Measurements from ENCODE around the gene LPA. TPM values are rescaled to one million over a fixed set of nuclear protein-coding genes. Genes with fewer than 3 reads are reported as not detected.
"Not testable (repeated sequence)": the region's sequence is repeated elsewhere in the genome, so short reads cannot be mapped to it uniquely, and the experiment has no call there.

LPA gene
- total and polyA plus RNA-seq, 5 donors from 2014 or later, result not detected

- Mint-ChIP-seq H3K4me3 (no peak overlapping the region), H3K4me1 (no peaks in the 10 kb centered on the region), H3K9me3 (peaks cover 0 to 6% (median 2%) of the 10 kb centered on the region in 7 donors), H3K36me3 (no peaks in the 10 kb centered on the region), H3K27ac (no peak overlapping the region), H3K27me3 (peaks cover 11% of the 10 kb centered on the region)
- Histone ChIP-seq H3K27ac (ENCODE audit: insufficient read depth, low read length, poor library complexity, severe bottlenecking) (no peak overlapping the region), H3K4me3 (ENCODE audit: low read depth, low read length) (no peak overlapping the region), H3K27me3 (ENCODE audit: control insufficient read depth, insufficient read depth, low read length) (no peaks in the 10 kb centered on the region), H3K4me1 (ENCODE audit: control insufficient read depth, insufficient read depth, low read length, poor library complexity, severe bottlenecking) (no peaks in the 10 kb centered on the region), H3K9me3 (ENCODE audit: control insufficient read depth in 2 of 2, low read length in 2 of 2) (no peaks in the 10 kb centered on the region), H3K36me3 (ENCODE audit: control insufficient read depth, insufficient read depth, low read length) (no peaks in the 10 kb centered on the region)
- no peak for DNase-seq
- ATAC-seq (ENCODE audit: low read depth in 2 of 2), result no peak
Observed at GRCh38 chr6:160692369-160692959, 28.4 kb upstream of the LPA start.

DNA sequence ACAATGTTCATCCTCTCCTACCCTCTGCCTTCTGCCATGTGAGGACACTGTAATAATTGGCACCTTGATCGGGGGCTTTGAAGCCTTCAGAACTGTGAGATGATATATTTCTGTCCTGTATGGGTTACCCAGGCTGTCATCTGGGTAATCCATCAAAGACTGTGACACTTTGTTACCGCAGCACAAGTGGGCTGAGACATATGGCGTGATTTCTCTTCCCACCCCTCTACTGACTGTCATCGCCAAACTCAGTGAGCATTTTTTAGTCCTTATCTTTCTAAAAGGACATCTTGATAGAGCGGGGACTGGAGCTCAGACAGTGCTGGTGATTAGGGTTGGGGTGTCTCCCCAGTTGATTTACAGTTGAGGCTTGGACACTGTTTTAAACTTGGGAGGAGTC lies 27.5 kb upstream of the LPA start:
- H3K4me3 Mint-ChIP-seq, result no peak overlapping the region
- no peak overlapping the region for H3K27ac ChIP-seq (ENCODE audit: insufficient read depth, low read length, poor library complexity, severe bottlenecking)
- H3K9me3 Mint-ChIP-seq, result peaks cover 0 to 6% (median 2%) of the 10 kb centered on the region in 7 donors
- no peaks in the 10 kb centered on the region for H3K4me1 ChIP-seq (ENCODE audit: control insufficient read depth, insufficient read depth, low read length, poor library complexity, severe bottlenecking)
- peaks cover 11% of the 10 kb centered on the region for H3K27me3 Mint-ChIP-seq
- H3K27ac Mint-ChIP-seq, result no peak overlapping the region
- H3K27me3 ChIP-seq (ENCODE audit: control insufficient read depth, insufficient read depth, low read length), result no peaks in the 10 kb centered on the region
- no peaks in the 10 kb centered on the region for H3K4me1 Mint-ChIP-seq
- no peak overlapping the region for H3K4me3 ChIP-seq (ENCODE audit: low read depth, low read length)
- no peaks in the 10 kb centered on the region for H3K9me3 ChIP-seq (ENCODE audit: control insufficient read depth in 2 of 2, low read length in 2 of 2)
- DNase-seq (no peak), ATAC-seq (ENCODE audit: low read depth in 2 of 2) (no peak)
- no peaks in the 10 kb centered on the region for H3K36me3 ChIP-seq (ENCODE audit: control insufficient read depth, insufficient read depth, low read length)
- no peaks in the 10 kb centered on the region for H3K36me3 Mint-ChIP-seq

DNA sequence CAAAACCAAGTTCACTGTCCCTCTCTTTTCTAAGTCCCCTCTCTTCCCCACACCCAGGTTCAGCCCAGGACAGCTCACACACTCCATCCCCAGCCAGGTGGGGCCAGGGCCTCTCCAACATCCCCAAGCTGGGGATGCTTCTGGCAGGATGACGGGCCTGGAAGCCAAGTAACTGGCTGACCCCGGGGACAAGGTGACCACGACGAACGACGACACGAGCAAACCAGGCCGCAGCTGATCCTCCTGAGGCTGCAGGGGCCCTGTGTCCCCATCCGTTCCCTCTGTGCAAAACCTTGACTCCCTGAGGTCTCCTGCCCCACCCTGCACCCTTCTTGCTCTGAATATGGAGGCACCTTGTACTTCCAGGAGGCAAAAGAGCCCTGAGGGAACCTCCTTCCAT lies 26.4 kb upstream of the LPA start:
- Mint-ChIP-seq H3K27ac (no peak overlapping the region), H3K27me3 (peaks cover 8% of the 10 kb centered on the region), H3K4me3 (no peak overlapping the region), H3K4me1 (no peaks in the 10 kb centered on the region), H3K9me3 (peaks cover 0 to 8% (median 0%) of the 10 kb centered on the region in 7 donors), H3K36me3 (no peaks in the 10 kb centered on the region)
- ATAC-seq (ENCODE audit: low read depth in 2 of 2) (no peak), DNase-seq (no peak)
- H3K4me3 ChIP-seq (ENCODE audit: low read depth, low read length), result no peak overlapping the region
- no peaks in the 10 kb centered on the region for H3K27me3 ChIP-seq (ENCODE audit: control insufficient read depth, insufficient read depth, low read length)
- no peak overlapping the region for H3K27ac ChIP-seq (ENCODE audit: insufficient read depth, low read length, poor library complexity, severe bottlenecking)
- no peaks in the 10 kb centered on the region for H3K36me3 ChIP-seq (ENCODE audit: control insufficient read depth, insufficient read depth, low read length)
- H3K4me1 ChIP-seq (ENCODE audit: control insufficient read depth, insufficient read depth, low read length, poor library complexity, severe bottlenecking), result no peaks in the 10 kb centered on the region
- H3K9me3 ChIP-seq (ENCODE audit: control insufficient read depth in 2 of 2, low read length in 2 of 2), result no peaks in the 10 kb centered on the region

GRCh38 chr6:160685762-160686450 lies 21.8 kb upstream of the LPA start:
- no peaks in the 10 kb centered on the region for H3K27me3 ChIP-seq (ENCODE audit: control insufficient read depth, insufficient read depth, low read length)
- no peak for DNase-seq
- H3K4me1 Mint-ChIP-seq, result no peaks in the 10 kb centered on the region
- peaks cover 0 to 5% (median 0%) of the 10 kb centered on the region in 7 donors for H3K9me3 Mint-ChIP-seq
- no peaks in the 10 kb centered on the region for H3K27me3 Mint-ChIP-seq
- no peak overlapping the region for H3K27ac Mint-ChIP-seq
- ATAC-seq (ENCODE audit: low read depth in 2 of 2), result no peak
- H3K9me3 ChIP-seq (ENCODE audit: control insufficient read depth in 2 of 2, low read length in 2 of 2), result no peaks in the 10 kb centered on the region
- H3K4me3 Mint-ChIP-seq, result peak overlapping the region in 1 of 4 donors; percentile 38
- H3K27ac ChIP-seq (ENCODE audit: insufficient read depth, low read length, poor library complexity, severe bottlenecking), result no peak overlapping the region
- no peaks in the 10 kb centered on the region for H3K36me3 ChIP-seq (ENCODE audit: control insufficient read depth, insufficient read depth, low read length)
- H3K36me3 Mint-ChIP-seq, result no peaks in the 10 kb centered on the region
- H3K4me1 ChIP-seq (ENCODE audit: control insufficient read depth, insufficient read depth, low read length, poor library complexity, severe bottlenecking), result no peaks in the 10 kb centered on the region
- no peak overlapping the region for H3K4me3 ChIP-seq (ENCODE audit: low read depth, low read length)

GRCh38 chr6:160685101-160685761 lies 21.2 kb upstream of the LPA start:
- not testable (repeated sequence) for H3K4me1 Mint-ChIP-seq; H3K4me3 Mint-ChIP-seq; ATAC-seq (ENCODE audit: low read depth in 2 of 2); H3K27me3 Mint-ChIP-seq; H3K9me3 Mint-ChIP-seq; H3K36me3 Mint-ChIP-seq; H3K36me3 ChIP-seq (ENCODE audit: control insufficient read depth, insufficient read depth, low read length); H3K9me3 ChIP-seq (ENCODE audit: control insufficient read depth in 2 of 2, low read length in 2 of 2); H3K27ac ChIP-seq (ENCODE audit: insufficient read depth, low read length, poor library complexity, severe bottlenecking); H3K4me1 ChIP-seq (ENCODE audit: control insufficient read depth, insufficient read depth, low read length, poor library complexity, severe bottlenecking); DNase-seq; H3K4me3 ChIP-seq (ENCODE audit: low read depth, low read length); H3K27ac Mint-ChIP-seq; H3K27me3 ChIP-seq (ENCODE audit: control insufficient read depth, insufficient read depth, low read length)

GRCh38 chr6:160679402-160679769 lies 15.3 kb upstream of the LPA start:
- Histone ChIP-seq H3K36me3 (ENCODE audit: control insufficient read depth, insufficient read depth, low read length) (no peaks in the 10 kb centered on the region), H3K27me3 (ENCODE audit: control insufficient read depth, insufficient read depth, low read length) (no peaks in the 10 kb centered on the region), H3K9me3 (ENCODE audit: control insufficient read depth in 2 of 2, low read length in 2 of 2) (no peaks in the 10 kb centered on the region), H3K4me3 (ENCODE audit: low read depth, low read length) (no peak overlapping the region), H3K4me1 (ENCODE audit: control insufficient read depth, insufficient read depth, low read length, poor library complexity, severe bottlenecking) (no peaks in the 10 kb centered on the region), H3K27ac (ENCODE audit: insufficient read depth, low read length, poor library complexity, severe bottlenecking) (no peak overlapping the region)
- no peaks in the 10 kb centered on the region for H3K36me3 Mint-ChIP-seq
- no peak overlapping the region for H3K4me3 Mint-ChIP-seq
- ATAC-seq (ENCODE audit: low read depth in 2 of 2), result no peak
- no peak overlapping the region for H3K27ac Mint-ChIP-seq
- no peaks in the 10 kb centered on the region for H3K4me1 Mint-ChIP-seq
- no peak for DNase-seq
- H3K9me3 Mint-ChIP-seq, result no peaks in the 10 kb centered on the region
- H3K27me3 Mint-ChIP-seq, result no peaks in the 10 kb centered on the region

GRCh38 chr6:160678744-160679401 lies 14.8 kb upstream of the LPA start:
- Histone ChIP-seq H3K4me1 (ENCODE audit: control insufficient read depth, insufficient read depth, low read length, poor library complexity, severe bottlenecking) (no peaks in the 10 kb centered on the region), H3K36me3 (ENCODE audit: control insufficient read depth, insufficient read depth, low read length) (no peaks in the 10 kb centered on the region), H3K27ac (ENCODE audit: insufficient read depth, low read length, poor library complexity, severe bottlenecking) (no peak overlapping the region), H3K27me3 (ENCODE audit: control insufficient read depth, insufficient read depth, low read length) (no peaks in the 10 kb centered on the region), H3K9me3 (ENCODE audit: control insufficient read depth in 2 of 2, low read length in 2 of 2) (no peaks in the 10 kb centered on the region), H3K4me3 (ENCODE audit: low read depth, low read length) (no peak overlapping the region)
- Mint-ChIP-seq H3K27ac (no peak overlapping the region), H3K36me3 (no peaks in the 10 kb centered on the region), H3K27me3 (no peaks in the 10 kb centered on the region), H3K4me3 (no peak overlapping the region), H3K9me3 (no peaks in the 10 kb centered on the region), H3K4me1 (no peaks in the 10 kb centered on the region)
- ATAC-seq (ENCODE audit: low read depth in 2 of 2) (no peak), DNase-seq (no peak)

Measured in CD4-positive, CD25-positive, alpha-beta regulatory T cell (primary cell).